Common myeloid progenitor, CD34-positive (primary cell): ENCODE measurements around the gene CHRNA1.

Source experiments
- CTCF ChIA-PET: fragments of 350-600 bp; sonication (Branson Sonifier 250); formaldehyde crosslinking; loops from one replicate; lab custom pipeline; 2021; ENCODE audit warnings: antibody characterized with exemption; lab: Charles Lee
- POLR2A ChIA-PET: fragments of 350-600 bp; sonication (Branson Sonifier 250); formaldehyde crosslinking; loops from one replicate; lab custom pipeline; 2021; ENCODE audit warnings: antibody characterized with exemption; lab: Charles Lee
- DNase-seq, 3 donors: peaks; one replicate each; pipeline versions ENCODE4 v3.0.0 to v3.0.0-alpha.2; 2013
- H3K27ac ChIP-seq, 2 experiments: 1 replicate in 1 of 2; 2 replicates in 1 of 2; pipeline ENCODE4 v1.7.0; 2013; ENCODE audit warnings: inconsistent platforms in 2 of 2, low read length in 2 of 2, mild to moderate bottlenecking in 2 of 2, low read depth in 1 of 2, moderate library complexity in 1 of 2; ENCODE audit not compliant: severe bottlenecking in 2 of 2, insufficient read depth in 1 of 2, poor library complexity in 1 of 2
- H3K27me3 ChIP-seq, 5 experiments: replicated peaks in 2 of 5; 1 replicate in 3 of 5; 2 replicates in 2 of 5; pipeline versions ENCODE4 v1.6.1 to v1.7.0; 2013; ENCODE audit warnings: low read length in 4 of 5, mild to moderate bottlenecking in 2 of 5, moderate library complexity in 2 of 5, inconsistent platforms in 1 of 5; ENCODE audit not compliant: insufficient read depth in 5 of 5, control insufficient read depth in 4 of 5
- H3K36me3 ChIP-seq, 4 experiments: 1 replicate in 2 of 4; 2 replicates in 2 of 4; pipeline versions ENCODE4 v1.6.1 to v1.7.0; 2013; ENCODE audit warnings: low read length in 3 of 4, control low read depth in 1 of 4, mild to moderate bottlenecking in 1 of 4; ENCODE audit not compliant: control insufficient read depth in 4 of 4, insufficient read depth in 4 of 4
- H3K4me1 ChIP-seq, 4 experiments: 1 replicate in 3 of 4; 2 replicates in 1 of 4; pipeline versions ENCODE4 v1.6.1 to v1.7.1; 2013; ENCODE audit warnings: low read length in 3 of 4, mild to moderate bottlenecking in 3 of 4, control low read depth in 1 of 4, inconsistent platforms in 1 of 4, moderate library complexity in 1 of 4; ENCODE audit not compliant: control insufficient read depth in 4 of 4, insufficient read depth in 4 of 4; ENCODE audit errors: control extremely low read depth in 1 of 4
- H3K4me3 ChIP-seq, 7 experiments: 1 replicate in 4 of 7; 2 replicates in 3 of 7; pipeline versions ENCODE4 v1.5.1 to v1.7.0; 2013; ENCODE audit warnings: mild to moderate bottlenecking in 7 of 7, low read length in 6 of 7, moderate library complexity in 6 of 7, inconsistent platforms in 2 of 7, low read depth in 2 of 7, control low read depth in 1 of 7; ENCODE audit not compliant: insufficient read depth in 4 of 7, control insufficient read depth in 1 of 7; ENCODE audit errors: extremely low read depth in 1 of 7
- H3K9me3 ChIP-seq, 5 experiments: 1 replicate in 4 of 5; 2 replicates in 1 of 5; pipeline versions ENCODE4 v1.6.1 to v1.7.1; 2013; ENCODE audit warnings: low read length in 4 of 5, mild to moderate bottlenecking in 2 of 5, inconsistent platforms in 1 of 5, low read depth in 1 of 5, moderate library complexity in 1 of 5; ENCODE audit not compliant: control insufficient read depth in 4 of 5, insufficient read depth in 2 of 5; ENCODE audit errors: control extremely low read depth in 1 of 5
- WGBS: methylation state at CpG from one replicate; pipeline ENCODE4 v1.1.5; 2013; ENCODE audit not compliant: insufficient coverage; 5-methylcytosine and 5-hydroxymethylcytosine counted together

Gene CHRNA1

GRCh38 chr2:174705321-174705720, 59.0 kb downstream of the CHRNA1 start:
- ChIA-PET POLR2A (no interaction called here), CTCF (interaction anchor here (1.3 to 1.8 kb wide), 2 partner anchors 11 to 66 kb away, joined by 3 to 9 read pairs; no protein-coding TSS in a partner anchor)
- peaks cover 4 to 85% (median 27%) of the 10 kb centered on the region in 5 experiments for H3K27me3 ChIP-seq
- H3K4me1 ChIP-seq: no peaks in the 10 kb centered on the region
- no peaks in the 10 kb centered on the region for H3K36me3 ChIP-seq
- H3K4me3 ChIP-seq: no peak overlapping the region
- peaks cover 0 to 9% (median 0%) of the 10 kb centered on the region in 5 experiments for H3K9me3 ChIP-seq
- no peak overlapping the region for H3K27ac ChIP-seq
- 96% methylated on average over 3 of the region's 4 CpGs for WGBS
- no peak for DNase-seq

GRCh38 chr2:174704642-174705041, 59.6 kb downstream of the CHRNA1 start:
- POLR2A ChIA-PET: no interaction called here
- no peak overlapping the region for H3K4me3 ChIP-seq
- DNase-seq: no peak
- no peak overlapping the region for H3K27ac ChIP-seq
- WGBS: 80% methylated on average over 1 of the region's 1 CpG
- no peaks in the 10 kb centered on the region for H3K4me1 ChIP-seq
- peaks cover 4 to 78% (median 25%) of the 10 kb centered on the region in 5 experiments for H3K27me3 ChIP-seq
- no peaks in the 10 kb centered on the region for H3K36me3 ChIP-seq
- CTCF ChIA-PET: interaction anchor here (1.3 to 1.8 kb wide), 2 partner anchors 12 to 66 kb away, joined by 3 to 9 read pairs; no protein-coding TSS in a partner anchor
- H3K9me3 ChIP-seq: peaks cover 0 to 8% (median 0%) of the 10 kb centered on the region in 5 experiments

- H3K36me3 ChIP-seq: no peaks in the 10 kb centered on the region
- no peaks in the 10 kb centered on the region for H3K4me1 ChIP-seq
- H3K9me3 ChIP-seq: peaks cover 0 to 3% (median 0%) of the 10 kb centered on the region in 5 experiments
- no peak overlapping the region for H3K27ac ChIP-seq
- ChIA-PET CTCF (interaction anchor here (0.9 to 1.8 kb wide), 3 partner anchors 12 to 46 kb away, joined by 3 to 9 read pairs (median 3); no protein-coding TSS in a partner anchor), POLR2A (no interaction called here)
- H3K4me3 ChIP-seq: no peak overlapping the region
- WGBS: no CpG with 5 or more reads among the region's 3 CpGs
- DNase-seq: no peak
- H3K27me3 ChIP-seq: peaks cover 4 to 72% (median 25%) of the 10 kb centered on the region in 5 experiments
Observed at GRCh38 chr2:174704061-174704460, 60.2 kb downstream of the CHRNA1 start.

- DNase-seq: no peak
- Histone ChIP-seq H3K27ac (no peak overlapping the region), H3K36me3 (no peaks in the 10 kb centered on the region), H3K27me3 (peaks cover 4 to 67% (median 25%) of the 10 kb centered on the region in 5 experiments), H3K4me1 (no peaks in the 10 kb centered on the region), H3K4me3 (no peak overlapping the region), H3K9me3 (no peaks in the 10 kb centered on the region)
- POLR2A ChIA-PET: no interaction called here
- WGBS: 100% methylated on average over 1 of the region's 3 CpGs
- CTCF ChIA-PET: interaction anchor here (0.9 to 1.0 kb wide), 2 partner anchors 34 to 46 kb away, joined by 3 read pairs; no protein-coding TSS in a partner anchor
Observed at GRCh38 chr2:174703430-174703829, 60.8 kb downstream of the CHRNA1 start.

- POLR2A ChIA-PET: no interaction called here
- 58% methylated on average over 2 of the region's 3 CpGs for WGBS
- Histone ChIP-seq H3K27me3 (peaks cover 4 to 60% (median 20%) of the 10 kb centered on the region in 5 experiments), H3K36me3 (no peaks in the 10 kb centered on the region), H3K27ac (no peak overlapping the region), H3K4me3 (no peak overlapping the region), H3K4me1 (no peaks in the 10 kb centered on the region), H3K9me3 (no peaks in the 10 kb centered on the region)
- CTCF ChIA-PET: interaction anchor here (4.7 to 21.5 kb wide), 3 partner anchors 11 to 132 kb away, joined by 35 to 450 read pairs (median 107); no protein-coding TSS in a partner anchor
- DNase-seq: no peak
Observed at GRCh38 chr2:174702541-174702940, 61.7 kb downstream of the CHRNA1 start.

GRCh38 chr2:174699993-174700766, 64.1 kb downstream of the CHRNA1 start:
- H3K27ac ChIP-seq: no peak overlapping the region
- H3K4me3 ChIP-seq: no peak overlapping the region
- no peaks in the 10 kb centered on the region for H3K36me3 ChIP-seq
- ChIA-PET POLR2A (no interaction called here), CTCF (interaction anchor here (0.8 to 21.5 kb wide), 23 partner anchors 8 to 331 kb away, joined by 3 to 450 read pairs (median 4); partner anchors contain the start of genes CHRNA1 and WIPF1)
- peaks cover 4 to 50% (median 18%) of the 10 kb centered on the region in 5 experiments for H3K27me3 ChIP-seq
- DNase-seq: peak; percentile 55 to 79 (median 68)
- no peaks in the 10 kb centered on the region for H3K4me1 ChIP-seq
- no peaks in the 10 kb centered on the region for H3K9me3 ChIP-seq
- 0% methylated on average over 1 of the region's 4 CpGs for WGBS
